ENCODE measurements around the gene IRAK1.

- TF ChIP-seq POLR2A (IDR thresholded peaks at IDR 0.05) (no peak), CTCF (IDR thresholded peaks at IDR 0.05) (no peak)
Measured at GRCh38 chrX:154027022-154027402, 7.3 kb upstream of the IRAK1 start.
